OCI-LY7 (cell line): ENCODE measurements around the gene CBFB. TPM values are rescaled to one million over a fixed set of nuclear protein-coding genes. Genes with fewer than 3 reads are reported as not detected.
"Not testable (repeated sequence)": the region's sequence is repeated elsewhere in the genome, so short reads cannot be mapped to it uniquely, and the experiment has no call there.

Experiments
- BruUV-seq: library from RNA; stranded (reverse); fragments of 400-500 nt; replicated peaks from 2 replicates; lab custom pipeline; 2021; lab: Mats Ljungman, UMichigan
- CTCF ChIA-PET: fragments of 300-600 bp; sonication (Branson Sonifier 250); formaldehyde crosslinking; loops from one replicate; lab custom pipeline; 2022; ENCODE audit warnings: antibody characterized with exemption; ENCODE audit not compliant: unreplicated experiment; lab: Charles Lee
- POLR2A ChIA-PET: fragments of 300-600 bp; sonication (Branson Sonifier 250); formaldehyde crosslinking; loops from one replicate; lab custom pipeline; 2022; ENCODE audit warnings: antibody characterized with exemption; lab: Charles Lee
- DNase-seq: peaks from one replicate; pipeline ENCODE4 v3.0.0-alpha.2; 2015; ENCODE audit warnings: low spot score
- H2AFZ ChIP-seq: fragments of 200-600 bp; sonication (generic), shearing (Covaris generic); 2 replicates; pipeline ENCODE4 v1.6.1; 2014; ENCODE audit warnings: mild to moderate bottlenecking, antibody characterized with exemption, low read length, moderate library complexity
- H3K27ac ChIP-seq: fragments of 200-600 bp; sonication (generic); 2 replicates; pipeline ENCODE4 v1.5.1; 2014; ENCODE audit warnings: mixed run types, low read depth, mild to moderate bottlenecking, moderate library complexity, low read length, inconsistent platforms; ENCODE audit not compliant: poor library complexity, severe bottlenecking
- H3K36me3 ChIP-seq: fragments of 200-600 bp; sonication (generic); 2 replicates; pipeline ENCODE4 v1.6.1; 2014; ENCODE audit warnings: mild to moderate bottlenecking, antibody characterized with exemption, low read length, moderate library complexity, mixed read lengths; ENCODE audit not compliant: insufficient read depth
- H3K4me1 ChIP-seq: fragments of 200-600 bp; sonication (generic); 2 replicates; pipeline ENCODE4 v1.5.1; 2014; ENCODE audit warnings: mild to moderate bottlenecking, low read length; ENCODE audit not compliant: insufficient read depth, poor library complexity, severe bottlenecking
- H3K4me2 ChIP-seq: fragments of 200-600 bp; sonication (generic); 2 replicates; pipeline ENCODE4 v1.6.1; 2014; ENCODE audit warnings: mild to moderate bottlenecking, low read length
- H3K4me3 ChIP-seq: fragments of 200-600 bp; sonication (generic); 2 replicates; pipeline ENCODE4 v1.5.1; 2014; ENCODE audit warnings: mild to moderate bottlenecking, low read depth, low read length; ENCODE audit not compliant: poor library complexity, severe bottlenecking
- H3K79me2 ChIP-seq: fragments of 200-600 bp; sonication (generic); 2 replicates; pipeline ENCODE4 v1.6.1; 2016; ENCODE audit warnings: low read depth, mild to moderate bottlenecking, low read length, moderate library complexity, mixed read lengths; ENCODE audit not compliant: insufficient read depth
- H3K9me2 ChIP-seq: fragments of 200-600 bp; sonication (generic); 2 replicates; pipeline ENCODE4 v1.6.1; 2016; ENCODE audit warnings: mild to moderate bottlenecking, low read length, mixed read lengths; ENCODE audit not compliant: insufficient read depth
- H3K9me3 ChIP-seq: fragments of 200-600 bp; sonication (generic); 2 replicates; pipeline ENCODE4 v1.6.1; 2014; ENCODE audit warnings: mild to moderate bottlenecking, mixed run types, low read length, mixed read lengths
- H4K20me1 ChIP-seq: fragments of 200-600 bp; sonication (generic); 2 replicates; pipeline ENCODE4 v1.6.1; 2014; ENCODE audit warnings: mild to moderate bottlenecking, antibody characterized with exemption, low read length, moderate library complexity, mixed read lengths; ENCODE audit not compliant: insufficient read depth
- EZH2phosphoT487 ChIP-seq: fragments of 200-600 bp; sonication (generic); IDR thresholded peaks from 2 replicates; pipeline ENCODE4 v1.6.1; 2018; ENCODE audit warnings: low read depth, borderline replicate concordance, mild to moderate bottlenecking, mixed run types, antibody characterized with exemption, low read length, moderate library complexity, mixed read lengths
- intact Hi-C: fragments of 100-400 bp; cut with micrococcal nuclease; formaldehyde crosslinking; loops from one replicate; pipeline ENCODE4 v1.10.0; 2022; ENCODE audit not compliant: unreplicated experiment
- total RNA-seq, 2 experiments: library from RNA; depleted of rRNA in 1 of 2; stranded (reverse); fragments of >200 nt in 1 of 2; shearing (Covaris generic) in 1 of 2; gene quantifications; 2 replicates each; pipeline ENCODE4 v1.2.3, GENCODE V29; 2014 to 2022
- TF ChIP-seq, protein P1 (sequence below): fragments of 200-600 bp; sonication (generic); conservative IDR thresholded peaks from 2 replicates; pipeline ENCODE4 v1.5.1; 2014; ENCODE audit warnings: mild to moderate bottlenecking, antibody characterized with exemption, low read length, moderate library complexity, mixed read lengths

Gene CBFB
- total RNA-seq, 2 experiments from 2014 or later, result 93.5 to 151 TPM

- H3K79me2 ChIP-seq, result peaks cover 60% of the 10 kb centered on the region
- CTCF ChIA-PET, H3K9me2 ChIP-seq, BruUV-seq, H3K27ac ChIP-seq, DNase-seq, H3K4me1 ChIP-seq, intact Hi-C loops, H4K20me1 ChIP-seq, H3K4me3 ChIP-seq, H3K4me2 ChIP-seq, H2AFZ ChIP-seq, H3K9me3 ChIP-seq: not testable (repeated sequence)
- TF ChIP-seq, protein P1, sequence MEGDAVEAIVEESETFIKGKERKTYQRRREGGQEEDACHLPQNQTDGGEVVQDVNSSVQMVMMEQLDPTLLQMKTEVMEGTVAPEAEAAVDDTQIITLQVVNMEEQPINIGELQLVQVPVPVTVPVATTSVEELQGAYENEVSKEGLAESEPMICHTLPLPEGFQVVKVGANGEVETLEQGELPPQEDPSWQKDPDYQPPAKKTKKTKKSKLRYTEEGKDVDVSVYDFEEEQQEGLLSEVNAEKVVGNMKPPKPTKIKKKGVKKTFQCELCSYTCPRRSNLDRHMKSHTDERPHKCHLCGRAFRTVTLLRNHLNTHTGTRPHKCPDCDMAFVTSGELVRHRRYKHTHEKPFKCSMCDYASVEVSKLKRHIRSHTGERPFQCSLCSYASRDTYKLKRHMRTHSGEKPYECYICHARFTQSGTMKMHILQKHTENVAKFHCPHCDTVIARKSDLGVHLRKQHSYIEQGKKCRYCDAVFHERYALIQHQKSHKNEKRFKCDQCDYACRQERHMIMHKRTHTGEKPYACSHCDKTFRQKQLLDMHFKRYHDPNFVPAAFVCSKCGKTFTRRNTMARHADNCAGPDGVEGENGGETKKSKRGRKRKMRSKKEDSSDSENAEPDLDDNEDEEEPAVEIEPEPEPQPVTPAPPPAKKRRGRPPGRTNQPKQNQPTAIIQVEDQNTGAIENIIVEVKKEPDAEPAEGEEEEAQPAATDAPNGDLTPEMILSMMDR, result 0 out of 2 replicates have a peak, but pooled peaks have one; percentile 7
- POLR2A ChIA-PET, result interaction anchor here (0.5 to 0.7 kb wide), 5 partner anchors 10 to 220 kb away, joined by 3 to 4 read pairs (median 3); no protein-coding TSS in a partner anchor
- H3K36me3 ChIP-seq, result peaks cover 87% of the 10 kb centered on the region
Observed at GRCh38 chr16:67041520-67041919, 12.6 kb downstream of the CBFB start.

DNA sequence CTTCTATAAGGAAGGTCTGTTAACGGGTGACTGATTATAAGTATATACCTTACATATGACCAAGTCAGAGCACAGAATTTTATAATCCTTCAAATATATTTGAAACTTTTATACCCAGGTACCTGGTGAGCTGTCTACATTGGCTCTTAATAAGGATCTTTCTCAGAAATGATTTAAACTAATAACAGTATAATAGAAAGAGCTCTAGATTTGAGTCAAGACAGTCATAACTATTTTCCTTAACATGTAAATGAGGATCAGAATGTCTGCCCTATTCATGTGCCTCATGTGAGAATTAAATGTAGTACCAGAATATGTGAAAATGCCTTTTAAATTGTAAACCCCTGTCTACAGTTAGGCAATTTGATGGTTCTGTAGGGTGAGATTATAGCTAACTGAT is 14.5 kb downstream of the CBFB start:
- H3K4me1 ChIP-seq, result no peaks in the 10 kb centered on the region
- ChIA-PET CTCF (no interaction called here), POLR2A (interaction anchor here (0.6 to 1.7 kb wide), 7 partner anchors 8 to 281 kb away, joined by 3 to 9 read pairs (median 3); no protein-coding TSS in a partner anchor)
- H3K4me3 ChIP-seq, result no peak overlapping the region
- intact Hi-C loops, result no loop called here
- DNase-seq, result no peak
- no peak overlapping the region for H3K4me2 ChIP-seq
- H3K9me3 ChIP-seq, result no peaks in the 10 kb centered on the region
- no peaks in the 10 kb centered on the region for H3K9me2 ChIP-seq
- peaks cover 44% of the 10 kb centered on the region; the same call in 1 of the 2 replicates for H3K79me2 ChIP-seq
- no peak overlapping the region for H2AFZ ChIP-seq
- H4K20me1 ChIP-seq, result peaks cover 12% of the 10 kb centered on the region; the same call in 1 of the 2 replicates
- peaks cover 82% of the 10 kb centered on the region for H3K36me3 ChIP-seq
- BruUV-seq, result TSS peak; percentile 17
- no peak overlapping the region for H3K27ac ChIP-seq
- TF ChIP-seq, protein P1, result no peak
- TF ChIP-seq EZH2phosphoT487, result no peak

DNA sequence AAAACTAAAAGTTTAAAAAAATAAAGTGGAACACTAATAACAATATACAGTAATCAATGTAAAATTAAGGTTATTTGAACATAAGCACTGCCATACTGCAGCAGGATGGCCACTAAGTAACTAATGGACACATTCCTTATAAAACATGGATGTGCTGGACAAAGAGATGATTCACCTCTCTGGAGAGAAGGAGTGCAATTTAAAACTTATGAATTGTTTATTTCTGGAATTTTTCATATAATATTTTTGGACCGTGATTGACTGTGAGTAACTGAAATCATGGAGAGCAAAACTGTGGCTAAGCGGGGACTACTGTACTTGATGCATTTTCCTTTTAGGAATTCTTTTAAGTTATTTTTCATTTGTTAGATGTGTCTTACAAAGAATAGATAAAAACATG is 21.8 kb downstream of the CBFB start:
- no peak for TF ChIP-seq EZH2phosphoT487
- TF ChIP-seq, protein P1, result no peak
- no peak overlapping the region for H3K4me2 ChIP-seq
- H3K4me3 ChIP-seq, result no peak overlapping the region
- no peaks in the 10 kb centered on the region for H3K4me1 ChIP-seq
- peaks cover 31% of the 10 kb centered on the region; the same call in 1 of the 2 replicates for H3K79me2 ChIP-seq
- H3K9me3 ChIP-seq, result no peaks in the 10 kb centered on the region
- no peak overlapping the region for H3K27ac ChIP-seq
- H3K36me3 ChIP-seq, result peaks cover 41% of the 10 kb centered on the region
- ChIA-PET CTCF (no interaction called here), POLR2A (no interaction called here)
- BruUV-seq, result no TSS peak
- H4K20me1 ChIP-seq, result 0 out of 2 replicates have a peak, but pooled peaks cover 4% of the 10 kb centered on the region
- no peak overlapping the region for H2AFZ ChIP-seq
- intact Hi-C loops, result no loop called here
- no peak for DNase-seq
- no peaks in the 10 kb centered on the region for H3K9me2 ChIP-seq
